Neutrophil (primary cell): ENCODE data around the gene TNFRSF11A.

Experiments used
- H3K27ac ChIP-seq: fragments of 200-600 bp; sonication (generic); 2 replicates; pipeline ENCODE4 v1.5.1; 2016; ENCODE audit warnings: mild to moderate bottlenecking, moderate library complexity
- H3K27me3 ChIP-seq: fragments of 200-600 bp; sonication (generic); 2 replicates; pipeline ENCODE4 v1.6.0; 2016; ENCODE audit warnings: mild to moderate bottlenecking
- H3K36me3 ChIP-seq: fragments of 200-600 bp; sonication (generic); 2 replicates; pipeline ENCODE4 v1.5.1; 2017
- H3K4me1 ChIP-seq, 2 experiments: fragments of 200-600 bp in 1 of 2; sonication (generic) in 1 of 2; 1 replicate in 1 of 2; 2 replicates in 1 of 2; pipeline versions ENCODE4 v1.5.1 to v1.6.1; 2013 to 2016; ENCODE audit warnings: low read depth in 1 of 2, low read length in 1 of 2, mild to moderate bottlenecking in 1 of 2, moderate library complexity in 1 of 2; ENCODE audit not compliant: control insufficient read depth in 1 of 2, insufficient read depth in 1 of 2
- H3K4me3 ChIP-seq, 2 experiments: fragments of 200-600 bp in 1 of 2; sonication (generic) in 1 of 2; 1 replicate in 1 of 2; 2 replicates in 1 of 2; pipeline ENCODE4 v1.5.1; 2013 to 2016; ENCODE audit warnings: low read depth in 1 of 2, low read length in 1 of 2, mild to moderate bottlenecking in 1 of 2, moderate library complexity in 1 of 2
- H3K9me3 ChIP-seq: fragments of 200-600 bp; sonication (generic); 2 replicates; pipeline ENCODE4 v1.5.1; 2016
- TF ChIP-seq, protein P1 (sequence below): fragments of 200-600 bp; sonication (generic); IDR thresholded peaks from 2 replicates; pipeline ENCODE4 v1.5.1; 2016; ENCODE audit warnings: antibody characterized with exemption

The TNFRSF11A gene

GRCh38 chr18:62437235-62438017 is 112.3 kb downstream of the TNFRSF11A start:
- Histone ChIP-seq H3K27me3 (peaks cover 13% of the 10 kb centered on the region), H3K4me1 (peaks cover 7 to 11% of the 10 kb centered on the region in 2 experiments), H3K9me3 (no peaks in the 10 kb centered on the region), H3K27ac (no peak overlapping the region), H3K36me3 (no peaks in the 10 kb centered on the region), H3K4me3 (no peak overlapping the region)
- TF ChIP-seq, protein P1, sequence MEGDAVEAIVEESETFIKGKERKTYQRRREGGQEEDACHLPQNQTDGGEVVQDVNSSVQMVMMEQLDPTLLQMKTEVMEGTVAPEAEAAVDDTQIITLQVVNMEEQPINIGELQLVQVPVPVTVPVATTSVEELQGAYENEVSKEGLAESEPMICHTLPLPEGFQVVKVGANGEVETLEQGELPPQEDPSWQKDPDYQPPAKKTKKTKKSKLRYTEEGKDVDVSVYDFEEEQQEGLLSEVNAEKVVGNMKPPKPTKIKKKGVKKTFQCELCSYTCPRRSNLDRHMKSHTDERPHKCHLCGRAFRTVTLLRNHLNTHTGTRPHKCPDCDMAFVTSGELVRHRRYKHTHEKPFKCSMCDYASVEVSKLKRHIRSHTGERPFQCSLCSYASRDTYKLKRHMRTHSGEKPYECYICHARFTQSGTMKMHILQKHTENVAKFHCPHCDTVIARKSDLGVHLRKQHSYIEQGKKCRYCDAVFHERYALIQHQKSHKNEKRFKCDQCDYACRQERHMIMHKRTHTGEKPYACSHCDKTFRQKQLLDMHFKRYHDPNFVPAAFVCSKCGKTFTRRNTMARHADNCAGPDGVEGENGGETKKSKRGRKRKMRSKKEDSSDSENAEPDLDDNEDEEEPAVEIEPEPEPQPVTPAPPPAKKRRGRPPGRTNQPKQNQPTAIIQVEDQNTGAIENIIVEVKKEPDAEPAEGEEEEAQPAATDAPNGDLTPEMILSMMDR: no peak

- peaks cover 13% of the 10 kb centered on the region for H3K27me3 ChIP-seq
- no peak overlapping the region for H3K27ac ChIP-seq
- H3K36me3 ChIP-seq: no peaks in the 10 kb centered on the region
- H3K9me3 ChIP-seq: no peaks in the 10 kb centered on the region
- peaks cover 7 to 11% of the 10 kb centered on the region in 2 experiments for H3K4me1 ChIP-seq
- TF ChIP-seq, protein P1: no peak
- no peak overlapping the region for H3K4me3 ChIP-seq
Measured at GRCh38 chr18:62438018-62438329, 112.9 kb downstream of the TNFRSF11A start.

DNA sequence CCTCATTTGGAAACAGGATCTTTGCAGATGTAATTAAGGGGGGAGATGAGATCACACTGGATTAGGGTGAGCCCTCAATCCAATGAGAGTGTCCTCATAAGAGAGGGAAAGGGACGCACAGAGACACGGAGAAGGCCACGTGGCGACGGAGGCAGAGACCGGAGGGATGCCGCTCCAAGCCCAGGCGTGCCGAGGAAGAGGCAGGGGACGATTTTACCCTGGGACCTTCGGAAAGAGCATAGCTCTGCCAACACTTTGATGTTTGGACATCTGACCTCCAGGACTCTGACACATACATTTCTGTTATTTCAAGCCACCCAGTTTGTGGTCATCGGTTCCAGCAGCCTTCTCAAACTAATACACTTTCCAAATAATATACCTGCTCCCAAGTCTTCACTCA is 113.3 kb downstream of the TNFRSF11A start:
- peaks cover 13% of the 10 kb centered on the region for H3K27me3 ChIP-seq
- no peak overlapping the region for H3K4me3 ChIP-seq
- TF ChIP-seq, protein P1: no peak
- H3K9me3 ChIP-seq: no peaks in the 10 kb centered on the region
- H3K27ac ChIP-seq: no peak overlapping the region
- H3K36me3 ChIP-seq: no peaks in the 10 kb centered on the region
- peaks cover 7 to 11% of the 10 kb centered on the region in 2 experiments for H3K4me1 ChIP-seq

GRCh38 chr18:62438866-62439265 is 113.8 kb downstream of the TNFRSF11A start:
- Histone ChIP-seq H3K4me3 (no peak overlapping the region), H3K9me3 (no peaks in the 10 kb centered on the region), H3K27me3 (peaks cover 13% of the 10 kb centered on the region), H3K36me3 (no peaks in the 10 kb centered on the region), H3K27ac (no peak overlapping the region), H3K4me1 (peaks cover 7 to 11% of the 10 kb centered on the region in 2 experiments)
- TF ChIP-seq, protein P1: no peak
